Ovary (tissue), 9 donors: ENCODE measurements around the gene RPS6KA3. TPM values are rescaled to one million over a fixed set of nuclear protein-coding genes. Genes with fewer than 3 reads are reported as not detected.

Source experiments
- DNase-seq, 5 donors: peaks; one replicate each; pipeline ENCODE4 v3.0.0-alpha.2; 2019 to 2020
- H3K27ac ChIP-seq, 2 donors: fragments of 200-600 bp; one replicate each; pipeline versions ENCODE4 v1.5.1 to v1.8.0; 2019 to 2022
- H3K27me3 ChIP-seq: fragments of 200-600 bp; one replicate; pipeline ENCODE4 v1.8.0; 2022
- H3K36me3 ChIP-seq: fragments of 200-600 bp; sonication (generic); one replicate; pipeline ENCODE4 v1.5.1; 2019
- H3K4me1 ChIP-seq: one replicate; pipeline ENCODE4 v1.8.1; 2013; ENCODE audit warnings: mild to moderate bottlenecking, moderate library complexity; ENCODE audit not compliant: insufficient read depth
- H3K4me3 ChIP-seq: fragments of 200-600 bp; sonication (generic); one replicate; pipeline ENCODE4 v1.5.1; 2017
- H3K9me3 ChIP-seq, 2 donors: fragments of 200-600 bp in 1 of 2; sonication (generic) in 1 of 2; one replicate each; pipeline versions ENCODE4 v1.5.1 to v1.8.1; 2013 to 2019; ENCODE audit warnings: mild to moderate bottlenecking in 1 of 2, moderate library complexity in 1 of 2
- CTCF ChIP-seq, 3 donors: fragments of 450-650 bp in 2 of 3; fragments of 200-600 bp in 1 of 3; IDR thresholded peaks; one replicate each; pipeline versions ENCODE4 v1.5.1 to v1.8.0; 2016 to 2022; ENCODE audit warnings: antibody characterized with exemption in 3 of 3, mild to moderate bottlenecking in 1 of 3
- EP300 ChIP-seq: sonication (generic); formaldehyde crosslinking; IDR thresholded peaks from one replicate; pipeline ENCODE4 v1.6.1; 2017; ENCODE audit warnings: antibody characterized with exemption
- POLR2A ChIP-seq: fragments of 450-650 bp; IDR thresholded peaks from one replicate; pipeline ENCODE4 v1.6.1; 2017; ENCODE audit warnings: antibody characterized with exemption, mild to moderate bottlenecking, moderate library complexity
- WGBS, 3 donors: extraction: QIAGEN DNeasy Blood & Tissue Kit in 1 of 3; methylation state at CpG; one replicate each; pipeline versions ENCODE4 v1.1.5 to v1.1.7; 2013 to 2017; 5-methylcytosine and 5-hydroxymethylcytosine counted together
- intact Hi-C, 4 donors: fragments of 100-400 bp; cut with DNase I; formaldehyde crosslinking; loops; one replicate each; pipeline versions ENCODE4 v1.11.0 to v1.15.1; 2022 to 2023
- polyA plus RNA-seq, 2 donors: library from polyadenylated mRNA; stranded (reverse); fragments of 200-250 nt in 1 of 2; fragments of 350-450 nt in 1 of 2; fragmentation: Illumina TruSeq in 1 of 2; extraction: RNeasy Lipid Tissue Mini Kit (QIAGEN cat#74804) in 1 of 2; gene quantifications; one replicate each; pipeline ENCODE4 v1.2.3, GENCODE V29; 2013 to 2014
- total RNA-seq, 7 donors: library from RNA; depleted of rRNA in 2 of 7; stranded (reverse); fragments of >200 nt in 2 of 7; fragmentation: NEBNext Ultra II Directional in 3 of 7; extraction: Animal tissue kit (Norgen Biotek cat#: 25700) in 3 of 7; gene quantifications; one replicate each; pipeline versions ENCODE4 v1.1.0 to v1.2.4, GENCODE V29; 2016 to 2023
- donor health status: DM: no; HTN: no; CAD: no; lungs with moderate emphysema.
- donor health status: DM: no; HTN: no; CAD: no.
- donor health status: Bipolar disorder and iron deficiency.
- donor health status: DM: yes; HTN: yes; CAD: no.
- donor health status: DM: no; HTN: no; CAD: no.
- donor health status: DM: yes; HTN: yes; CAD: no.

The RPS6KA3 gene
- total and polyA plus RNA-seq, 9 donors = 10.1 to 30.3 (median 26.6) TPM

DNA sequence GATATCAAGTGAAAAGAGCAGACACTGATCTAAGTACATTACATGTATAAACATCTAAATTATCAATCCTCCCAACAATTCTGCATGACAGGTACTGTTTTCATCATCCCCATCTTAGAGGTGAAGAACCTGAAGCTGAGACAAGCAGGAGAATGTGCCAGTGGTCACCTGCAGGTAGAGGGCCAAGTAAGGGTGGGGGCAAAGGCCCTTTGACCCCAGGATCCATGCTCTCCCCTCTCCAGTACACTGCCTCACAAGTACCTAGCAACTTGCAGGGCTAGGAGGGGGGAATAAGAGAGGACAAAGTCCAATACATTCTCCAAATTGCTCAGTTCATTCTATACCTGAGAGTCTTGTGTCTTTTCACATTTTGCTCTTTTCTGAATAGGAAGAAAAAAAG, 141.7 kb downstream of the RPS6KA3 start:
- H3K27me3 ChIP-seq = no peaks in the 10 kb centered on the region
- TF ChIP-seq EP300 (no peak), POLR2A (no peak), CTCF (IDR thresholded peaks at IDR 0.05) (no peak)
- no peak overlapping the region for H3K27ac ChIP-seq
- no peaks in the 10 kb centered on the region for H3K36me3 ChIP-seq
- no peaks in the 10 kb centered on the region for H3K9me3 ChIP-seq
- H3K4me1 ChIP-seq = no peaks in the 10 kb centered on the region
- intact Hi-C loops = no loop called here
- no peak overlapping the region for H3K4me3 ChIP-seq
- no peak for DNase-seq

- no peaks in the 10 kb centered on the region for H3K36me3 ChIP-seq
- DNase-seq = no peak
- 29 to 44% (median 35%) methylated on average over 12 of the region's 12 CpGs for WGBS, 3 donors
- H3K4me3 ChIP-seq = no peak overlapping the region
- peaks cover 6% of the 10 kb centered on the region for H3K4me1 ChIP-seq
- TF ChIP-seq CTCF (IDR thresholded peaks at IDR 0.05) (no peak), POLR2A (no peak), EP300 (no peak)
- intact Hi-C loops = no loop called here
- no peaks in the 10 kb centered on the region for H3K27me3 ChIP-seq
- no peaks in the 10 kb centered on the region for H3K9me3 ChIP-seq
- no peak overlapping the region for H3K27ac ChIP-seq
Observed at GRCh38 chrX:20118065-20118824, 148.5 kb downstream of the RPS6KA3 start.

- H3K27me3 ChIP-seq = no peaks in the 10 kb centered on the region
- intact Hi-C loops = no loop called here
- no peaks in the 10 kb centered on the region for H3K9me3 ChIP-seq
- peaks cover 6% of the 10 kb centered on the region for H3K4me1 ChIP-seq
- TF ChIP-seq POLR2A (no peak), EP300 (no peak), CTCF (IDR thresholded peaks at IDR 0.05) (no peak)
- peak within 1 kb of the TSS; percentile 19 for H3K4me3 ChIP-seq
- no peak within 1 kb of the TSS for H3K27ac ChIP-seq
- DNase-seq = no peak
- no peaks in the 10 kb centered on the region for H3K36me3 ChIP-seq
- WGBS, 3 donors = 32 to 43% (median 39%) methylated on average over 71 to 91 of the region's 91 CpGs
Observed at GRCh38 chrX:20116577-20117240, 150.0 kb downstream of the RPS6KA3 start, which contains the start of gene MAP7D2. MAP7D2 (minus strand) TSS chrX:20116907; CDS start chrX:20116879, 28 bp downstream.

DNA sequence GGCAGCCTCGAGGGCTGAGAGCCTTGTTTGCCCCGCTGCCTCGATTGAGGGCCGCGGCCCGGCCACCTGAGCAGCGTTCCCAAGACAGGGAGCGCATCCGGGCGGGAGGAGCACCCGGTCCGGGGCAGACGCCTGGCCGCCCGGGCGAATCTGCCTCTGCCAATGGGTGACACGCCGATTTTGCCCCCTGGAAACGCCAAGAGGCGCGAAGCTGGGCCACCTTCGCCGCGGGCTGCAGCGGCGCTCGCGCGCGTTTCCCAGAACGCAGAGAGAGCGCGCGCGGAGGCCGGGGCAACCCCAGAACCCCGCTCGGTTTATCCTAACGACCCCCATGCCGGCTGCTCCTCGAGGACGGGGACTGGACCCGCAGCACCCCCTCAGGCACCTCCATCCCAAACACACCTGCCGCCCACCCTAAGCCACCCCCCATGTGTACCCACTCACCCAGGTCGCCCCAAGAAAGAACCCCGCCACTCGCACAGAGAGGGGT, 150.6 kb downstream of the RPS6KA3 start:
- Histone ChIP-seq H3K4me3 (peak overlapping the region; percentile 19), H3K36me3 (no peaks in the 10 kb centered on the region), H3K9me3 (no peaks in the 10 kb centered on the region), H3K27me3 (no peaks in the 10 kb centered on the region), H3K4me1 (peaks cover 6% of the 10 kb centered on the region), H3K27ac (no peak overlapping the region)
- TF ChIP-seq CTCF (IDR thresholded peaks at IDR 0.05) = no peak
- no peak for TF ChIP-seq POLR2A
- TF ChIP-seq EP300 = no peak
- 23 to 46% (median 38%) methylated on average over 41 to 47 of the region's 47 CpGs for WGBS, 3 donors
- no peak for DNase-seq
- intact Hi-C loops = no loop called here
